ENCODE results near the gene NCKAP1.
A peak's percentile ranks its signal among the peaks of the same experiment; 100 is the strongest.
"Not testable (repeated sequence)": the region's sequence is repeated elsewhere in the genome, so short reads cannot be mapped to it uniquely, and the experiment has no call there.

Gene NCKAP1

GRCh38 chr2:183000846-183001245, 37.4 kb downstream of the NCKAP1 start:
- H3K36me3 ChIP-seq (ENCODE audit: insufficient read depth, low read length): peaks cover 73% of the 10 kb centered on the region
- no peak for DNase-seq (ENCODE audit: low read depth, low spot score)
- peaks cover 5% of the 10 kb centered on the region; the same call in 1 of the 2 replicates for H3K9me3 ChIP-seq (ENCODE audit: low read depth, low read length)
- no peak overlapping the region for H3K9ac ChIP-seq (ENCODE audit: insufficient read length)
- TF ChIP-seq EZH2 (IDR thresholded peaks at IDR 0.05): no peak
- no peak overlapping the region for H3K27ac ChIP-seq
- no peak overlapping the region for H3K4me3 ChIP-seq

- Histone ChIP-seq H3K27ac (peak overlapping the region; percentile 37; the same call in 1 of the 2 replicates), H3K36me3 (ENCODE audit: insufficient read depth, low read length) (peaks cover 86% of the 10 kb centered on the region), H3K9me3 (ENCODE audit: low read depth, low read length) (peaks cover 5% of the 10 kb centered on the region; the same call in 1 of the 2 replicates), H3K9ac (ENCODE audit: insufficient read length) (no peak overlapping the region), H3K4me3 (no peak overlapping the region)
- no peak for DNase-seq (ENCODE audit: low read depth, low spot score)
- TF ChIP-seq POLR2AphosphoS5 (IDR thresholded peaks at IDR 0.05; ENCODE audit: borderline replicate concordance, low read depth, low read length) (no peak), EZH2 (IDR thresholded peaks at IDR 0.05) (no peak), FOXP2 (optimal IDR thresholded peaks at IDR 0.05; ENCODE audit: control extremely low read depth, extremely low read length, insufficient read depth) (no peak)
These were observed 38.8 kb downstream of the NCKAP1 start for GRCh38 chr2:182999348-183000028.

GRCh38 chr2:182994228-182994912, 43.9 kb downstream of the NCKAP1 start:
- no peak for TF ChIP-seq EZH2 (IDR thresholded peaks at IDR 0.05)
- no peak for TF ChIP-seq FOXP2 (optimal IDR thresholded peaks at IDR 0.05; ENCODE audit: control extremely low read depth, extremely low read length, insufficient read depth)
- TF ChIP-seq POLR2AphosphoS5 (IDR thresholded peaks at IDR 0.05; ENCODE audit: borderline replicate concordance, low read depth, low read length): no peak
- peaks cover 80% of the 10 kb centered on the region for H3K36me3 ChIP-seq (ENCODE audit: insufficient read depth, low read length)
- no peak overlapping the region for H3K4me3 ChIP-seq
- no peak for DNase-seq (ENCODE audit: low read depth, low spot score)
- H3K9me3 ChIP-seq (ENCODE audit: low read depth, low read length): no peaks in the 10 kb centered on the region
- H3K9ac ChIP-seq (ENCODE audit: insufficient read length): no peak overlapping the region
- no peak overlapping the region for H3K27ac ChIP-seq

GRCh38 chr2:182982941-182983340, 55.3 kb downstream of the NCKAP1 start:
- H3K9me3 ChIP-seq (ENCODE audit: low read depth, low read length): no peaks in the 10 kb centered on the region
- H3K27ac ChIP-seq: peak overlapping the region; percentile 55
- TF ChIP-seq POLR2AphosphoS5 (IDR thresholded peaks at IDR 0.05; ENCODE audit: borderline replicate concordance, low read depth, low read length) (no peak), EZH2 (IDR thresholded peaks at IDR 0.05) (no peak), FOXP2 (optimal IDR thresholded peaks at IDR 0.05; ENCODE audit: control extremely low read depth, extremely low read length, insufficient read depth) (no peak)
- H3K36me3 ChIP-seq (ENCODE audit: insufficient read depth, low read length): peaks cover 62% of the 10 kb centered on the region
- no peak for DNase-seq (ENCODE audit: low read depth, low spot score)
- H3K4me3 ChIP-seq: no peak overlapping the region
- no peak overlapping the region for H3K9ac ChIP-seq (ENCODE audit: insufficient read length)

- not testable (repeated sequence) for H3K9me3 ChIP-seq (ENCODE audit: low read depth, low read length); H3K9ac ChIP-seq (ENCODE audit: insufficient read length); H3K27ac ChIP-seq; H3K4me3 ChIP-seq; DNase-seq (ENCODE audit: low read depth, low spot score)
- H3K36me3 ChIP-seq (ENCODE audit: insufficient read depth, low read length): peaks cover 69% of the 10 kb centered on the region
These were observed 56.8 kb downstream of the NCKAP1 start for GRCh38 chr2:182981475-182981874.

GRCh38 chr2:182980652-182981051, 57.6 kb downstream of the NCKAP1 start:
- H3K4me3 ChIP-seq: no peak overlapping the region
- H3K9me3 ChIP-seq (ENCODE audit: low read depth, low read length): no peaks in the 10 kb centered on the region
- H3K9ac ChIP-seq (ENCODE audit: insufficient read length): no peak overlapping the region
- H3K36me3 ChIP-seq (ENCODE audit: insufficient read depth, low read length): peaks cover 66% of the 10 kb centered on the region
- no peak for DNase-seq (ENCODE audit: low read depth, low spot score)
- TF ChIP-seq EZH2 (IDR thresholded peaks at IDR 0.05) (no peak), FOXP2 (optimal IDR thresholded peaks at IDR 0.05; ENCODE audit: control extremely low read depth, extremely low read length, insufficient read depth) (no peak), POLR2AphosphoS5 (IDR thresholded peaks at IDR 0.05; ENCODE audit: borderline replicate concordance, low read depth, low read length) (no peak)
- H3K27ac ChIP-seq: 0 out of 2 replicates have a peak overlapping the region, but pooled peaks have one; percentile 40

- Histone ChIP-seq H3K36me3 (ENCODE audit: insufficient read depth, low read length) (peaks cover 66% of the 10 kb centered on the region), H3K9me3 (ENCODE audit: low read depth, low read length) (no peaks in the 10 kb centered on the region), H3K9ac (ENCODE audit: insufficient read length) (no peak overlapping the region), H3K27ac (no peak overlapping the region), H3K4me3 (no peak overlapping the region)
- TF ChIP-seq EZH2 (IDR thresholded peaks at IDR 0.05) (no peak), POLR2AphosphoS5 (IDR thresholded peaks at IDR 0.05; ENCODE audit: borderline replicate concordance, low read depth, low read length) (no peak), FOXP2 (optimal IDR thresholded peaks at IDR 0.05; ENCODE audit: control extremely low read depth, extremely low read length, insufficient read depth) (no peak)
- DNase-seq (ENCODE audit: low read depth, low spot score): peak; percentile 60
These were observed 58.1 kb downstream of the NCKAP1 start for GRCh38 chr2:182980115-182980514.

- Histone ChIP-seq H3K9me3 (ENCODE audit: low read depth, low read length) (peaks cover 4% of the 10 kb centered on the region), H3K36me3 (ENCODE audit: insufficient read depth, low read length) (peaks cover 73% of the 10 kb centered on the region)
- TF ChIP-seq EZH2 (IDR thresholded peaks at IDR 0.05): no peak
- no peak for TF ChIP-seq FOXP2 (optimal IDR thresholded peaks at IDR 0.05; ENCODE audit: control extremely low read depth, extremely low read length, insufficient read depth)
- TF ChIP-seq POLR2AphosphoS5 (IDR thresholded peaks at IDR 0.05; ENCODE audit: borderline replicate concordance, low read depth, low read length): no peak
These were observed 60.8 kb downstream of the NCKAP1 start for GRCh38 chr2:182977463-182977862.

More at GRCh38 chr2:182977463-182977862, 60.8 kb downstream of the NCKAP1 start:
- Histone ChIP-seq H3K9ac (ENCODE audit: insufficient read length) (no peak overlapping the region), H3K27ac (no peak overlapping the region; the same call in 1 of the 2 replicates), H3K4me3 (no peak overlapping the region)
- no peak for DNase-seq (ENCODE audit: low read depth, low spot score)
